GM12878 (cell line): ENCODE data around the gene COPS3. TPM values are rescaled to one million over a fixed set of nuclear protein-coding genes. Genes with fewer than 3 reads are reported as not detected.
A peak's percentile ranks its signal among the peaks of the same experiment; 100 is the strongest.
"Not testable (repeated sequence)": the region's sequence is repeated elsewhere in the genome, so short reads cannot be mapped to it uniquely, and the experiment has no call there.

Source experiments
- ATAC-seq: fragments of 200-7000 bp; cut with Tn5 transposase; 3 replicates; pipeline ENCODE4 v1.9.1; 2020; ENCODE audit warnings: mild to moderate bottlenecking, moderate library complexity
- BruUV-seq: library from RNA; stranded (reverse); fragments of 400-500 nt; replicated peaks from 2 replicates; lab custom pipeline; 2021; lab: Mats Ljungman, UMichigan
- CTCF ChIA-PET: fragments of 300-600 bp; sonication (Branson Sonifier 250); formaldehyde crosslinking; extraction: SDS; loops from one replicate; lab custom pipeline; 2021; ENCODE audit warnings: inconsistent platforms; lab: Yijun Ruan, JAX
- POLR2A ChIA-PET: fragments of 350-600 bp; formaldehyde crosslinking; extraction: SDS; loops from one replicate; lab custom pipeline; 2021; ENCODE audit warnings: inconsistent platforms; lab: Charles Lee
- RAD21 ChIA-PET: fragments of 300-600 bp; sonication (Branson Sonifier 250); formaldehyde crosslinking; loops from one replicate; lab custom pipeline; 2023; ENCODE audit warnings: antibody characterized with exemption; ENCODE audit not compliant: unreplicated experiment; lab: Charles Lee
- SMC1A ChIA-PET: fragments of 300-600 bp; sonication (Branson Sonifier 250); formaldehyde crosslinking; loops from one replicate; lab custom pipeline; 2023; ENCODE audit not compliant: unreplicated experiment, uncharacterized antibody; lab: Charles Lee
- DNase-seq: peaks from one replicate; pipeline ENCODE4 v3.0.0-alpha.2; 2011; ENCODE audit warnings: low read depth, low spot score
- FAIRE-seq: peaks from 3 replicates; lab custom pipeline; 2011; peaks lifted over from hg19 to GRCh38; lab: Jason Lieb, UNC
- H2AFZ ChIP-seq: 2 replicates; pipeline ENCODE4 v1.6.0; 2011; ENCODE audit warnings: low read depth, low read length, control low read depth; ENCODE audit not compliant: control insufficient read depth
- H3K27ac ChIP-seq: 2 replicates; pipeline ENCODE4 v1.5.1; 2011; ENCODE audit warnings: control low read depth; ENCODE audit not compliant: control insufficient read depth, insufficient read depth
- H3K27me3 ChIP-seq, 2 experiments: replicated peaks in 1 of 2; 2 replicates each; pipeline versions ENCODE4 v1.6.0 to v1.6.1; 2011; ENCODE audit warnings: low read length in 1 of 2; ENCODE audit not compliant: control insufficient read depth in 2 of 2, insufficient read depth in 2 of 2
- H3K36me3 ChIP-seq, 2 experiments: 2 replicates each; pipeline ENCODE4 v1.5.1; 2011; ENCODE audit warnings: low read length in 1 of 2; ENCODE audit not compliant: control insufficient read depth in 2 of 2, insufficient read depth in 2 of 2
- H3K4me1 ChIP-seq: 2 replicates; pipeline ENCODE4 v1.6.1; 2011; ENCODE audit warnings: mild to moderate bottlenecking, low read length, moderate library complexity, mixed read lengths; ENCODE audit not compliant: control insufficient read depth, insufficient read depth
- H3K4me2 ChIP-seq: 2 replicates; pipeline ENCODE4 v1.6.0; 2011; ENCODE audit warnings: control low read depth; ENCODE audit not compliant: control insufficient read depth, insufficient read depth
- H3K4me3 ChIP-seq: fragments of 200-600 bp; sonication (generic); 2 replicates; pipeline ENCODE4 v1.5.1; 2016
- H3K79me2 ChIP-seq: 2 replicates; pipeline ENCODE4 v1.6.0; 2011; ENCODE audit warnings: low read length; ENCODE audit not compliant: control insufficient read depth, insufficient read depth
- H3K9ac ChIP-seq: 2 replicates; pipeline ENCODE4 v1.8.0; 2011; ENCODE audit warnings: low read length, control low read depth, mixed read lengths; ENCODE audit not compliant: control insufficient read depth, insufficient read depth
- H3K9me3 ChIP-seq: replicated peaks from 3 replicates; pipeline ENCODE4 v1.5.1; 2011; ENCODE audit warnings: mild to moderate bottlenecking, low read length; ENCODE audit not compliant: control insufficient read depth, insufficient read depth
- H4K20me1 ChIP-seq: 2 replicates; pipeline ENCODE4 v1.6.0; 2011; ENCODE audit not compliant: control insufficient read depth, insufficient read depth
- MEF2B ChIP-seq: fragments of 450-650 bp; IDR thresholded peaks from 2 replicates; pipeline ENCODE4 v1.6.1; 2018; ENCODE audit warnings: mild to moderate bottlenecking, moderate library complexity; ENCODE audit not compliant: partially characterized antibody, poor library complexity, severe bottlenecking
- MTA2 ChIP-seq: fragments of 450-650 bp; IDR thresholded peaks from 2 replicates; pipeline ENCODE4 v1.6.1; 2016; ENCODE audit warnings: low read depth, mild to moderate bottlenecking, moderate library complexity
- RUNX3 ChIP-seq: IDR thresholded peaks from 2 replicates; pipeline ENCODE4 v1.6.1; 2012; ENCODE audit warnings: low read length, inconsistent platforms
- WGBS: methylation state at CpG from one replicate; pipeline ENCODE4 v1.1.6; 2016; ENCODE audit warnings: low lambda C conversion rate; ENCODE audit not compliant: insufficient replicate concordance, insufficient coverage; ENCODE audit errors: missing lambda C conversion rate; 5-methylcytosine and 5-hydroxymethylcytosine counted together
- in situ Hi-C: fragments of 300-500 bp; cut with MboI; formaldehyde crosslinking; loops from 9 replicates; pipeline ENCODE4 v1.14.3; 2018; ENCODE audit warnings: mixed read lengths
- intact Hi-C: fragments of 100-400 bp; cut with micrococcal nuclease; formaldehyde crosslinking; loops from one replicate; pipeline ENCODE4 v1.14.2; 2022; ENCODE audit not compliant: unreplicated experiment
- polyA plus RNA-seq, 11 experiments: library from polyadenylated mRNA; depleted of rRNA in 4 of 11; unstranded in 6 of 11; stranded (reverse) in 5 of 11; fragments of >200 nt; fragmentation: Nextera tagmentation in 4 of 11; fragmentation: Illumina TruSeq in 1 of 11; extraction: Ambion mirVana in 4 of 11; extraction: Trizol in 1 of 11; gene quantifications; 1 replicate in 1 of 11; 2 replicates in 10 of 11; pipeline versions ENCODE4 v1.2.1 to v1.2.3, GENCODE V29; 2011 to 2016; ENCODE audit warnings: inconsistent platforms in 2 of 11, missing spikeins in 2 of 11, low read depth in 1 of 11
- total RNA-seq, 4 experiments: library from RNA; depleted of rRNA in 3 of 4; stranded (reverse); fragments of >200 nt in 3 of 4; fragmentation: Illumina TruSeq in 1 of 4; extraction: Trizol in 1 of 4; gene quantifications; 2 replicates each; pipeline versions ENCODE4 v1.2.1 to v1.2.3, GENCODE V29; 2013 to 2021

COPS3 gene
- total and polyA plus RNA-seq, 10 of the 15 experiments (the other 5 are each of a cell fraction or from before 2014, with no cell fraction given), result 99.7 to 187 (median 133) TPM

DNA sequence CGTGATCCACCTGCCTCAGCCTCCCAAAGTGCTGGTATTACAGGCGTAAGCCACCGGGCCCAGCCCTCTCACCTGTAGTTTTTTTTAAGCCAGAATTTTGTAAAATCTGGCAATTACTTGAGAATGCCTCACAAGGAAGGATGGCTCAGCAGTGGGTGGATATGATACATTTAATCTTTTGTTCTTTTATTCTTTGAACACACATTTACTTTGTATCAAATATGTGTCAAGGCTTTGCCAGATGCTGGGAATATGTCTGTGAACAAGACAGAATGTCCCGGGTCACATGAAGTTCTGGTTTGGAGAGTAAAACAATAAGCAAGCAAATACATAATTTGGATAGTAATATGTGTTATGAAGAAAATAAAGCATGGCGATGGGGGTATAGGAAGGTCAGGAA is 4.9 kb upstream of the COPS3 start:
- H3K9me3 ChIP-seq, result no peaks in the 10 kb centered on the region
- no peak overlapping the region for H3K27ac ChIP-seq
- BruUV-seq, result no TSS peak
- H3K79me2 ChIP-seq, result peaks cover under 1% of the 10 kb centered on the region
- no peaks in the 10 kb centered on the region for H3K27me3 ChIP-seq
- no peak for ATAC-seq
- no peak for FAIRE-seq
- ChIA-PET POLR2A (no interaction called here), CTCF (no interaction called here), RAD21 (no interaction called here), SMC1A (no interaction called here)
- no peak for DNase-seq
- WGBS, result 67% methylated on average over 5 of the region's 5 CpGs
- H2AFZ ChIP-seq, result no peak overlapping the region
- in situ Hi-C loops (no loop called here), intact Hi-C loops (no loop called here)
- no peak overlapping the region for H3K4me3 ChIP-seq
- H3K36me3 ChIP-seq, result no peaks in the 10 kb centered on the region
- H3K9ac ChIP-seq, result no peak overlapping the region
- no peak overlapping the region for H3K4me2 ChIP-seq
- H4K20me1 ChIP-seq, result no peaks in the 10 kb centered on the region
- no peak for TF ChIP-seq MTA2
- H3K4me1 ChIP-seq, result peaks cover 10% of the 10 kb centered on the region

DNA sequence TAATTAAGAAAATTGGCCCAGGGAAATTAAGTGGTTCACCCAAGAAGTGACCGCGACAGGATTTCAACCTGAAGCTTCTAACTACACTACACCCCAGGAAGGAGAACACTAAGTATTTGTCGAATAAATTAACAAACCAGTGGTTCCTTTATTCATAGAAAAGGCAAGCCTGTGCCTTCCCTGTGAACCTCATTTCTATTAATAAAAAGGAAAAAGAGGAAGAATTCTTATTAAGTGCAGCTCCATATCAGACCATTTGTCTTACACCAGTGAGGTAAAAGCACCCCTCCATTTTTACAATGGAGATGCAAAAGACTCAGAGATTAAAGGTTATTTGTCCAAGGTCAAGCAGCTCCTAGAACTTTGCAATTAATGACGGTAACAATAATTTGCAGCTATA is 1.7 kb downstream of the COPS3 start:
- H4K20me1 ChIP-seq, result no peaks in the 10 kb centered on the region
- H3K4me2 ChIP-seq, result peak overlapping the region; percentile 95
- ATAC-seq, result no peak
- peaks cover 2 to 8% of the 10 kb centered on the region in 2 experiments; a peak in 2 of 4 replicates for H3K36me3 ChIP-seq
- peak overlapping the region; percentile 21; the same call in 1 of the 2 replicates for H3K27ac ChIP-seq
- ChIA-PET CTCF (interaction anchor here (1.3 to 2.8 kb wide), 4 partner anchors 8 to 34 kb away, joined by 3 to 13 read pairs (median 8); no protein-coding TSS in a partner anchor), RAD21 (interaction anchor here (0.6 to 1.3 kb wide), 3 partner anchors 35 to 404 kb away, joined by 3 to 4 read pairs (median 3); no protein-coding TSS in a partner anchor), POLR2A (interaction anchor here (0.5 to 1.5 kb wide), 3 partner anchors 26 to 312 kb away, joined by 4 to 5 read pairs (median 4); no protein-coding TSS in a partner anchor), SMC1A (interaction anchor here (0.7 to 2.8 kb wide), 5 partner anchors 21 to 138 kb away, joined by 3 to 12 read pairs (median 4); no protein-coding TSS in a partner anchor)
- in situ Hi-C loops, result no loop called here
- WGBS, result 50% methylated on average over 4 of the region's 4 CpGs
- peak overlapping the region; percentile 98 for H3K9ac ChIP-seq
- no peak overlapping the region for H2AFZ ChIP-seq
- H3K4me1 ChIP-seq, result peaks cover 14% of the 10 kb centered on the region
- TF ChIP-seq MEF2B (no peak), RUNX3 (no peak)
- peaks cover 48% of the 10 kb centered on the region for H3K79me2 ChIP-seq
- no peak for FAIRE-seq
- intact Hi-C loops, result loop anchor here (5.0 kb wide), 1 partner anchor 33 kb away; no protein-coding TSS in a partner anchor
- H3K4me3 ChIP-seq, result peak overlapping the region; percentile 67
- H3K9me3 ChIP-seq, result no peaks in the 10 kb centered on the region
- TSS peak; percentile 74 for BruUV-seq
- no peak for DNase-seq
- H3K27me3 ChIP-seq, result no peaks in the 10 kb centered on the region

DNA sequence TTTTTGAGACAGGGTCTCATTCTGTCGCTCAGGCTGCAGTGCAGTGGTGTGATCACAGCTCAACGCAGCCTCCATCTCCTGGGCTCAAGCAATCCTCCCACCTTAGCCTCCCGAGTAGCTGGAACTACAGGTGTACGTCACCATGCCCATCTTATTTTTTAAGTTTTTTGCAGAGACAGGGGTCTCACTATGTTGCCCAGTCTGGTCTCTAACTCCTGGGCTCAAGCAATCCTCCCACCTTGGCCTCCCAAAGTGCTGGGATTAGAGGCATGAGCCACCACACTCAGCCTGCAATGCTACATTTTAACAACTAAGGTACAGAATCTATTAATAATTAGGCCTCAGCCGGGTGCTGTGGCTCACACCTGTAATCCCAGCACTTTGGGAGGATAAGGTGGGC is 3.6 kb downstream of the COPS3 start:
- BruUV-seq, result not testable (repeated sequence)

More for the DNA sequence above, 3.6 kb downstream of the COPS3 start:
- in situ Hi-C loops, H3K27me3 ChIP-seq, H3K4me1 ChIP-seq, H3K4me3 ChIP-seq, H2AFZ ChIP-seq, RAD21 ChIA-PET, H3K9me3 ChIP-seq, DNase-seq, H3K9ac ChIP-seq, POLR2A ChIA-PET, H3K27ac ChIP-seq, H4K20me1 ChIP-seq, FAIRE-seq, ATAC-seq: not testable (repeated sequence)
- intact Hi-C loops, result loop anchor here (5.0 kb wide), 1 partner anchor 35 kb away; no protein-coding TSS in a partner anchor
- Histone ChIP-seq H3K4me2 (peak overlapping the region; percentile 15; the same call in 1 of the 2 replicates), H3K79me2 (peaks cover 48% of the 10 kb centered on the region), H3K36me3 (peaks cover 8 to 15% of the 10 kb centered on the region in 2 experiments; a peak in 3 of 4 replicates)
- ChIA-PET CTCF (interaction anchor here (1.0 kb wide), 1 partner anchor 35 kb away, joined by 3 read pairs; no protein-coding TSS in a partner anchor), SMC1A (interaction anchor here (0.9 to 1.4 kb wide), 2 partner anchors 10 to 15 kb away, joined by 3 read pairs; no protein-coding TSS in a partner anchor)
- WGBS, result 85% methylated on average over 5 of the region's 5 CpGs
